NOMO-1 treated with DMSO at 0.1 percent for 48 hours (cell line): Measurements from ENCODE around the gene OR6S1.
A peak's percentile ranks its signal among the peaks of the same experiment; 100 is the strongest.
"Not testable (repeated sequence)": the region's sequence is repeated elsewhere in the genome, so short reads cannot be mapped to it uniquely, and the experiment has no call there.

Experiments used
- DNase-seq: peaks from one replicate; lab custom pipeline; 2025; ENCODE audit not compliant: unreplicated experiment; lab: John Stamatoyannopoulos, UW

OR6S1 gene

DNA sequence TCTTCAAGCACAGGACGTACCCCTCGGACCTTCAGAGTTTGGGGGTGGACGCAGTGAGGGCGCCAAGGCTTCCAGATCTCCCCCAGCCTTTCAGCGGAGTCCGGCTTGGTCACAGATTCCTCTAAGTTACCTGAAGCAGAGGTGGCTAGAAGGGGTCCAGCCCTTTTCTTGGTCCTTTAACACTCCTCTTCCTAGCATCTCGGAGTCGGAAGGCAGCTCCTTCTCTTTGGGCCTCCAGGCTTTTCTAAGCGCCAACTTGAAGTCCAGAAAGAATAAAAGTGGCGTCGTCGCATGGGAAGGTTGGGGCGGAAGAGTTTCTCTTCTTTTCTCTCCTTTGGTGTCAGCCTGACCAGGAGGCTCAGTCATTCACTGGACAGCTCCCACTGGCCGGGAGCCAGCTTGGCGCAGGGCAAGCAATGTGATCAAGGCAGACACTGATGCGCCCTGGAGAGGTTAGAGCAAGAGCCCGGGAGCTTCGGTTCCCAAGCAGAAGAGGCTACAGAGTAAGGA is 9.6 kb downstream of the OR6S1 start:
- DNase-seq = peak; percentile 24

DNA sequence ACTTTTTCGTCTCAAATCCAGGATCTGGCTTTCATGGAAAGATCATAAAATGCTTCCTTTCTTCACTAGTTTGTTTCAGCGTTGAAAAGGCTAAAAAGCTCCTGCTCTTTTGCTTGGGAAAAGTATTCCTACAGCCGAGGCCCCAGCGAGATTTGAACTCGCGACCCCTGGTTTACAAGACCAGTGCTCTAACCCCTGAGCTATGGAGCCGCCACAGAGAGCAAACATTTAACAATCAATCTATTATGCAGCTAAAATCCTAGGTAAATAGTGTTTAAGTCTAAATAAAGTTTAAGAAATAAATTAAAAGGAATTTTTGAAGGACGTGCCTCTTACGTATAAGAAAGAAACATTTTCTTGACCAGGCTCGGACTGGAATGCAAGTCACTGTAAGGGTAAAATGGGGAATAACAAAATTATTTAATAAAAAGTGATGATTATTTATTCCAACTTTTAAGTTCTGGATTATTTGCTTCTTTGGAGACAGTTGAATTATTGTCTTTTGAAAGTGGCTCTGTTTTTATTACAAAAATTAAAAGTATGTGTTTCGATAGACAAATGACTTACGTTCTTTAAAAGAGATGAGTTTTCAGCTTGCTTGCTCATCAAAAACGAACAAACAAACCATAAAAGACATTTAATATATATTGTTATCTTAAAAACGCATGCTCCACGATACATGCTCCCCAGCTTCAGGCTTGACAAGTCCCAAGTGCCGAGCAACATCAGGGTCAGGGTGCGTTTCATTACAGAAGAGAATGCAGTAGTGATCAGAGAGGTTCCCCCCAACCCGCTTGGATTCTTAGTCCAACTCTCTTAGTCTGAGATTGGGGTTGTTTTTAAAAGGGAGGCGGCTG is 10.2 kb downstream of the OR6S1 start:
- DNase-seq = peak; percentile 37

DNA sequence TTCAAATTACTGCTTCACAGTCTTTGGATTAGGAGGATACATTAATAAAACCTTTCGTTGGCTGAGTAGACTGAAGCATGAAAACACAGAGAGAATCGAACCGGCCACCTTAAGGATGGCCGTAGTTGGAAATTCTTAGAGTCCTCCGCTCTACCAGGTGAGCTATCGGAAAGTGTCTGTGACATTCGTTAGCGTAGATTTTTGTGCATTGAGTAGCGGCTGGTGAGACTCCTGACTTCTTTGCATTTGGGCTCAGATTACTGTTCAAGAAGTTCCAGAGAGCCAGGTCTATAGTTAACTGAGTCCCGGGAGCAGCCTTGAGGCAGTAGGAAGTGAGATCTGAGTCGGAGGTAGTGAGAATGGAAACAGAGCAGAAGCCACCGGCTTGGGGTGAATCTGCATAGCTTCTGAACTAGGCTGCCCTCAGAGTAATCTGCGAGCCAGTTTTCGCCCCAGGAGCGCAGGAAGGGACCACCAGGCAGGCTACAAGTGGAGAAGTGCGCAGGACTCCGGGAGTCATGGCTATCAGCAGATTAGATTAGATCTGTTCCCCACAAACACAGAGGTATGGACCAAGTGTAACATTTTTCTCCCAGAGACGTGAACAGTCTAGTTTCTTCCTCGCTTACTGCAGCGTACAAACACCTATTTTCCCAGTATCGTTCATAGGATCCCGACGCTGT is 11.0 kb downstream of the OR6S1 start:
- peak; percentile 29 for DNase-seq

DNA sequence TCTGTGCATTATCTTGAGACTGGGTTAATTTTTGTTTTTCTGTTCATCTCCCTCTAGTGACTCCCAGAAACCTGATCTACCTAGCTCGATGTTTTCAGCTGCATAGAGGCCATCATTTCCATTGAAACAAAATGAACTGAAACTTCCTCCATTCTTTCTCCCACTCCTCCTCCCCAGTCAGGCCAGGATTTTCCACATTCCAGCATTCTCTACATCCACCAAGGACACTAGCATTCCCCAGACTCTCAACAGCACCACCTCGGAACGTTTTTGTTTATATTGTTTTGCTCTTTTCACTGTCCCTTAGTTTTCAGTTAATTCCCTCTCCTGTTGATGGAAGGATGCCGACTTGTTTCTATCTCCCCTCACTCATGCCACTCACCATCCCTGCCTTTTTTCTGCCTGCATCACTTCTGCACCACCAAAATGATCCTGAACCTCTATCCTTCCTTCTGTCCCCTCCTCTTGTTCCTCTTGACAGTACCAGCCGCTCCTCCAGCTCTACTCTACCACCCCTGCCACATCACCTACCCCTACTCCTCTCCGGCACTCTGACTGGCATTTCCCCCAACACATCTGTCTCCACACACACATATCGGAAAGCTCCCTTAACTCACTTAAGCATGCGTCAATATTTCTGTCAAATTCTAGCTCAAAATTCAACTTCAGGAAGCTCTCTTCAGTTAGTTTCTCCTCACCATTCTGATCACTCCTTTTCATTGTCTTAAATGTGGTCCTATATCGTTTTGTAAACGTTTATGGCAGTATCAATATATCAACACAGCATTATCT is 13.2 kb downstream of the OR6S1 start:
- no peak for DNase-seq

DNA sequence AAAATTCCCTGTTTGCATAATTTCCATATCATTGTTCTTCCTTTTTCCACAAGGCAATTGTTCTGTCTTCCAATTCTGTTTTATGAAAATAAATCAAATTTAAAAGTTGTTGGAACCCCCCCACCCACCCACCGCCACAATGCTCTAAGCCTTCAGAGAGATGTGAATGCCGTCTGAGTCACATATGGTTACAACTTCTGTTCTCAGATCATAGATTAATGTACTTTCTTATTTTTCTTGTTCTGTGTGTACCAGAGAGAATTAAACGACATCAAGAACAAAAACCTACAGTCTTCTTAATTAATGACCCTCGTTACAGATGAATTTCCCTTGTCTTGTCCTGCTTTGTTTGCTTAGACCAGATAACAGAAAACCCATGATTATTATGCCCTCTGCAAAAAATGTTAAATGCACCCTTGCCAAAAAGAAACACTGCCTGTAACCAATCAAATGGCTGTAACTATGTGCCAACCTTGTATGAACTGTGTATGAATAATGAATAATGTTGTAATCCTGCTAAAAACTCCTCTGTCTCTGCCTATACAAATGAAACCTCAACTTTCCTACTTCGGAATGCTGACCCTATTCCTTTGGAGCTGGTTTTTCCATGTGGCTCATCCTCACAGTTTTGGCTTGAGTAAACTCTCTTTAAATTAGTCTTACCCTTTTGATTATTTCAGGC is 14.0 kb downstream of the OR6S1 start:
- DNase-seq = no peak

DNA sequence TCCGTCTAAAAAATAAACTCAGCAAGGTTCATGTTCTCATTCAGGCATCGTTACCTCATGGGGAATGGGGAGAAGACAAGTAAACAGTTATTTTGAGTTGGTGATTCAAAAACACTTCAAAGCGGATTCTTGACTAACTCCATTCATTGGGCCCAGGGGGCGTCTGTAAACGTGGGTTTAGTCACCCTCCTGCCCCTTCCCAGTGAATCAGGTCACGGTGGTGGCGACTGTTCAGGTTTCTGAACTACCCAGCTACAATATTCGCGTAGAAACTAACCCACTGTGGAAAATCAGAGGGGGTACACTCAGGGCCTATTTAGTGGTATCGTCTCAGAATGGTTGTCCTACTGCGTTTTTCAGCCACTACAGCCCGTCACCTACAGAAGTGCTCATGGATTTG is 15.2 kb downstream of the OR6S1 start:
- no peak for DNase-seq

DNA sequence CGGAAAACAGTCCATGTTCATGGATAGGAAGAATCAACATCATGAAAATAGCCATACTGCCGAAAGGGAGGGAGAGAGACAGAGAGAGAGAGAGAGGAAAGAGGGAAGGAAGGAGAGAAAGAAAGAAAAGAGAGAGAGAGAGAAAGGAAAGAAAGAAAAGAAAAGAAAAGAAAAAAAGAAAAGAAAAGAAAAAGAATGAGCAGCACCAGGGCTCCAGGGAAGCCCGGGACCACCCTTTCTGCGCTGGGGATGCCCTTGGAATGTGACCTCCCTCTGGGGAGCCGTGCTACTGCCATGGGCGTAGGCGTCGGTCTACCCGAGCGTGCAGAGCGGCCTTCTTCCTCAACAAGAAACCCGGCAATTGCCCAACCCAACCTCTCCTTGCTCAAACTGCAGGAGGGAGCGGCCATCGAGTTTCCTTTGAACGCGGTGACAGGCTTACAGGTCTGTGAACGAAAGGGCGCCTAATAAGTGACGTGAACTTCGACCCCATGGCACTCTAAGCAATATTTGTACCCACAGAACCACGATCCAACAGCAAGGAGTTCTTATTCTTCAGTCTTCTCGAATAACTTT is 16.9 kb downstream of the OR6S1 start:
- DNase-seq = peak; percentile 86

DNA sequence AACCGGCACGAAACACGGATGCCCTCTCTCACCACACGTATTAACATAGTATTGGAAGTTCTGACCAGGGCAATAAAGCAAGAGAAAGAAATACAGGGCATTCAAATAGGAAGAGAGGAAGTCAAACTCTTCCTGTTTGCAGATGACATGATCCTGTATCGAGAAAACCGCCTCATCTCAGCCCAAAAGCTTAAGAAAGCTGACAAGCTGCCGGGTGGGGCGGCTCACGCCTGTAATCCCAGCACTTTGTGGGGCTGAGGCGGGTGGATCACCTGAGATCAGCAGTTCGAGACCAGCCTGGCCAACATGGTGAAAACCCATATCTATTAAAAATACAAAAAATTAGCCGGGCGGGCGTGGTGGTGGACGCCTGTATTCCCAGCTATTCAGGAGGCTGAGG is 17.7 kb downstream of the OR6S1 start:
- peak; percentile 46 for DNase-seq

DNA sequence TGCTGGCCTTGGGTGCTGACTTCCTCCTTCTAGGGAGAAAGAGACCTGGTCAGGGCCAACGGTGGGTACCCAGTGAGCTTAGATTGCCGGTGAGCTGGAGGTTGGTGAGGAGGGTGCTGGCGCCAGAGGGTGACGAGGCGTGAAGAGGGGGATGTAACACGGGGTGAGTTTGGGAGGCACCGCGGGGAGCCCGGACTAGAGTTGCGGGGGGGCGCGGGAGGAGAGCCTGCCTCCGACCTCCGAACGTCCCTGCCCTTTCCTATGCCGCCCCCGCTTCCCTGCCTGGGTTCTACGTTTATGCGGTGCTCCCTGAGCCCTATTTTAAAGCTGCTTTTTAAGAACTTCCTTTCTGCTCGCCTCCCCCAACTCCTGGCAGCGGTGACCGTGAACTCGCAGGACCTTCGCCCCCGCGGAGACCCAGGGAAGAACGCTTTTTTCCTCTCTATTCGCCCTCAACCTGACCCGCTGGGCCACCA is 18.6 kb downstream of the OR6S1 start:
- no peak for DNase-seq

DNA sequence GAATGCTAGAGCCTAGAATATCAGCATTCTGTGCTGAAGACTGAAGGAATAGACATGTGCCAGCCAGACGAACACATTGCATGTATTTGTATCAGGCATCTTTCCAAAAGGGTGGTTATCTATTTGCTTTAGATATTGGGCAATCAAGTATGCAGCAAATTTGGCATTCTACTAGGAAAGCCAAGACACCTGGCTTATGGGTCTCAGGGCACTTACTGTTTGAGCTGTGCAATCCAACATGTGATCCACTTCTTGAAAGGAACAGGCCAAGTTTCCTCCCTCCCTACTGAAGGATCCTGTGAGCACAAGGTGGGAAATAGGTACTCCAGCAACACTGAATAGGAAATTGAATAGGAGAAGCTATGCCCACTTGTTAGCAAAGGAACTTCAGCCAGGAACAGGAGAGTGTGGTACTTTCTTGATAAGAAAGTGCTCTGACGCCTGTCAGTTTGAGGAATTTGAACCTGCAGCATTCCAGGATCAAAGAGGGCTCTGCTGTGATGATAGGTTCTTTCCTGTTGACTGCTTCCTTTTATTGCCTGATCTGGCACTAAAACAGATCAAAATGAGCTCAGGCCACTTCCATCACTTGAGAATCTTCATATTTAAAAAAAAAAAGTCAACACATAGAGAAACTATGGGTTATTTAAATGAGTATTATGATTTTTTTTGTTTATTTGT is 20.6 kb downstream of the OR6S1 start:
- DNase-seq = no peak

DNA sequence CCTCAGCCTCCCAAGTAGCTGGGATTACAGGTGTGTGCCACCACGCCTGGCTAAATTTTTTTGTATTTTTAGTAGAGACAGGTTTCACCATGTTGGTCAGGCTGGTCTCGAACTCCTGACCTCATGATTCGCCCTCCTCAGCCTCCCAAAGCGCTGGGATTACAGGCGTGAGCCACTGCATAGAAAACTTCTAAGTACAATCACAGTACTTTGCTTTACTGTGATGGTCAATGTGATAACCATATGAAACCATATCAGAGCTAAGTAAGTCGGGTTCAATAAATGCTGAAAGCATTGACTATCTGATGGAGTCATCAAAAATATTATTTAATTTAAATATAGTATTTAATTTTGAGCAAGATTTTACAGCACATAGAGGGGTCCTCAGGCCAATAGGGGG is 21.8 kb downstream of the OR6S1 start:
- not testable (repeated sequence) for DNase-seq

DNA sequence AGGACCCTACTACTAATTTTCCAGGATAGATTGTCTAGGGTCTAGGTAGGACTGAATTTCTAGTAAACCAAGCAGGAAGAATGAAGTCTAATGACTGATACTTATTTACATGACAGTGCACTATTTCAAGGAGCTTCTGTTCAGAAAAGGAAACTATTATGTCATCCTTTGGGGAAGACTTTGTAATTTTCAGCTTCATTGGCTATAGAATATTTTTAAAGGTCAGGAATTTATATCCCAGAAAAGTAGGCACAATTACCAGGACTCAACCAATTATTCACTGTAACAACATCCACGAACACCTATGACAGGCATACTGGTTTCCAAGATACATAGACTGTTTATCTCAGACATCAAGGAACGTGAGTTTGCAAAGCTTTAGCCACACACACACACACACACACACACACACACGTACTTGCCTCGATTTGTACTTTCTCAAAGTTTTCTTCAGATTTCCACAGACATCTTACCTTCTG is 23.2 kb downstream of the OR6S1 start:
- DNase-seq = peak; percentile 45

DNA sequence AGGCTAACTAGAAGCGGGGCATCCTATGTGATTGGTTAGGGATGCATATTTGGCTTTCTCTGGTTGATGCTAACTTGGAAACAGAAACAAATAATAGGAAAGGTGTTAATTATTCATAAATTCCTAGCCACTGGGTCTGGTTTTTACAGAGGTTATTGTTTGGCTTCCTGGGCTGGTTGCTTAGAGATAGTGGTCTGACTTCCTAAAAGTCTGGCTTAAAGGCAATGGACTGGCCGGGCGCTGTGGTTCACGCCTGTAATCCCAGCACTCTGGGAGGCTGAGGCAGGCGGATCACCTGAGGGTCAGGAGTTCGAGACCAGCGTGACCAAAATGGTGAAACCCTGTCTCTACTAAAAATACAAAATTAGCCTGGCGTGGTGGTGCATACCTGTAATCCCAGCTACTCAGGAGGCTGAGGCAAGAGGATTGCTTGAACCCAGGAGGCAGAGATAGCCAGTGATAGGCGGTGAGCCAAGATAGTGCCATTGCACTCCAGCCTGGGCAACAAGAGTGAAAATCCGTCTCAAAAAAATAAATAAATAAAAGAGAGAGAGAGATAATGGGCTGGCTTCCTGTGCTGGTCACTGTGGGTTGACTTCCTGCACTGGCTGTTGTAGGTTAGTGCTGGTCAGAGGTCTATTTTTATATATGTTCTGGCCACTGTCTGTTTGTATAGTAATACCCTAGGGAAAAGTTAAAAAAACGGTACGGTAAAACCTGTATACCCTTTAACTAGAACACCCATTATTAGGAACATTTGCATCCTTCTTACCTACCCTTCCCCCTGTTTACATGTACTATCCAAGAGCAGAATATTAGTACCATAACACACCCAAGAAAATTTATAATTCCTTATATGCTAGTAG is 24.1 kb downstream of the OR6S1 start:
- DNase-seq = no peak

DNA sequence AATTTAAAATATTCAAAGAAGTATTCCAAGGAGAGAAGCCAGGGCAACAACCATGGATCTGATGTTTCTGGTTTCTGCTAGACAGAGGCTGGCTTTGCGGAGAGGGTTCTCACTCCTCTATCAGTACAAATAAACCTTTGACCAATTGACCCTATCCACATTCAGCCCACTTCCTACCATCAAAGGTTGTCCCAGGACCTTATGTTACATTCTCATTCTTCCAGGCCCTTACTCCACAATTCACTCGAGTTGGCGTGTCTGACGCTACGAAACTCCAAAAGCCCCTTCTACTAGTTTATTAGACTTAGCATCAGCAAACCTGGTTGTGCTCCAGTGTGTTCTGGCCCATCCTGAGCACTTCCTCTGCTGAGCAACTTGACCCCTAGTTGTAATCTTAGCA is 25.5 kb downstream of the OR6S1 start:
- DNase-seq = no peak

DNA sequence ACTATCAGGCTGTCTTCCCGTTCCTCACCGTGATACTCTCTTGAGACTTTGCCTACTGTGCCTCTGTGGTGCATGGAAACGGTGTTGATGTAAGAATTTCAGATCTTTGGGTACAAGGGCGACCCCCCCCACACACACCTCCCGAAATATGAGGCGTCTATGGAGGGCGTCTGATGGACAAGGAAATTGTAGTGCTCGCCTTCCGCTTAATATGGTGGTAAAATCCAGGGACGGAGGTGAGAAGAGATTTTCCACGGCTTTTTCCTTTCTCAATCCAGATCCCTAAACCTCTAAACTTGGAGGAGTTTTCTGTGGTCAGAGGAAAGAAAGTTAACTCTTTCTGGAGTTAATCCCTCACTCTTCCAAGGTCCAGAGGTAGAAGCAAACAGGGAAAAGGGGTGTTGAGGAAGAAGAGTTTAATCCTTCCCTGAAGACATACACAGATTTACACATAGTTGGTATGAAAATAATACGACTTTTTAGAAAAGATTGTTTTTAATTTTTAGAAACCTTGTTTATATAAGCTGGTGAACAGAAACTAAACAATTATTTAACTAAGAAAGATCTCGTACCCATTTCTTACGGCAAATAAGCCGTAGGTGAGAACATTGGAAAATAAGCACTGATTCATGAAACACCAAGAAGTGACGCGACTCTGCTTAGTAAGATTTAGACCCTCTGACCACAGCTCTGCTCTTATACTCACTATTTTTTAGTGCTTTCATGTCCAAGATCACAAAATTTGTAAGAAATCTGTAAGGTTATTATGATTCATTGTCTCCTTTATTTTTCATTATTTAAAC is 27.3 kb downstream of the OR6S1 start:
- no peak for DNase-seq

DNA sequence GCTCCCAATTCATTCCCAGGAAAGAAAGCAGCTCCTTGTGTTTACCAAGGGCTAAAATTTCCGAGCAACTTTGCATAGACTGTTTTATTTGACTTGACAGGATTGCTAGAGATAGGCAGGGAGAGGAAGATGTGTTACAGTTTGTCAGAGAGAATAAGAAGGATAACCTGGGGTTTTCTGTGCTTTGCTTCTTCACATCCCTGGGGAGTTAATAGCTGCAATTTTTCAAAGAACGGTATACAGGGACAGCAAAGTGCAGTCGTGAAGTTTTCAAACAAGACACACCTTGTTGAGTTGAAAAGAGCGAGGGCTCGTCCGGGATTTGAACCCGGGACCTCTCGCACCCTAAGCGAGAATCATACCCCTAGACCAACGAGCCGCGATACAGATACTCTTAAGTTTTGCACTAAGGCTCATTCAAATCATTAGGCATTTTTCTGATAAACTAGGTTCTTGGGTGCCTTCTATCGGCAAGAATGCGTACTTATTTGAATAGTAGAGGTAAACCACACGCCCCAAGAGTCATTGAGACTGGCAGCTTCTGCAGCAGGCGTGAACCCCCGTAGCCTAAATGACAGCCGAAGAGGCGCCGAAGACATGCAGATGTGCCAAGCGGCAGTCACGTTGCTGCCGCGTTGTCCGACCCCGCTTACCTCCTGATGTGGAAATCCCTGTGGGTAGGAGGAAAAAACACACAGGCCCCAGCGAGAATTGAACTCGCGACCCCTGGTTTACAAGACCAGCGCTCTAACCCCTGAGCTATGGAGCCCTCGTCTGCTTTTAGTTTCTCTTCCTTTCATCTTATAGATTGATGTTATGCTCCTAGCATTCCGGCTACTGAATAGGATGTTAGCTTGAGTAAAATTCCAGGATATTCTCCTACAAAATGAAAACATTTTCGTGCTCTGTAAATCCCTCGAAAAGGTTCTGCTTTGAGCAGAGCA is 28.1 kb downstream of the OR6S1 start:
- DNase-seq = peak; percentile 92

DNA sequence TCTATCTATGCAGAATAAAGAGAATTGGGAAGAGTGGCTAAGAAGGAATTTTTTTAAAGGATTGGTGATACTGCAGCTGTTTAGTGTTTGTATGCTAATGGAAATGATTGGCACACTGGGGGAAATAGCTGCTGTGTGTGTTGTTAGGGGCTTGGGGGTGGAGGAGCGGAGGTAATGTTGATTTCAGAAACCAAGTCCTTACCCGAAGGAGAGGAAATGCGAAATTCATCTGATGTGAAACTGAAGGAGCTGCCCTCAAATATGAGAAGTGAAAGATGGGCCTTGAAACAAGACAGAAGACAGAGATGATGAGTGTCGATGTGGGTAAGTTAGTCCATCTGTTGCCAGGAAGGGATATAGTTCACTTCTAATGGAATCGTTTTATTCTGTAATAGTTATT is 29.1 kb downstream of the OR6S1 start:
- peak; percentile 71 for DNase-seq
